Measurements from ENCODE around the gene STING1.
A peak's percentile ranks its signal among the peaks of the same experiment; 100 is the strongest.
"Not testable (repeated sequence)": the region's sequence is repeated elsewhere in the genome, so short reads cannot be mapped to it uniquely, and the experiment has no call there.

STING1 gene

GRCh38 chr5:139524446-139524845, 41.9 kb upstream of the STING1 start:
- H3K9me3 ChIP-seq (ENCODE audit: control insufficient read depth in 1 of 2, low read length in 2 of 2) = no peaks in the 10 kb centered on the region
- no peaks in the 10 kb centered on the region for H3K27me3 ChIP-seq (ENCODE audit: control insufficient read depth in 1 of 2, insufficient read depth in 2 of 2, low read length in 2 of 2)
- no peak overlapping the region for H3K4me3 ChIP-seq (ENCODE audit: low read depth in 1 of 2, low read length in 2 of 2)
- peaks cover 0 to 4% of the 10 kb centered on the region in 2 donors for H3K4me1 ChIP-seq (ENCODE audit: control insufficient read depth in 1 of 2, insufficient read depth in 2 of 2, low read length in 2 of 2)
- H3K9ac ChIP-seq (ENCODE audit: low read depth in 1 of 2, low read length in 2 of 2) = no peak overlapping the region
- H3K36me3 ChIP-seq (ENCODE audit: control insufficient read depth in 1 of 2, insufficient read depth in 2 of 2, low read length in 2 of 2) = no peaks in the 10 kb centered on the region
- H3K27ac ChIP-seq (ENCODE audit: low read depth, low read length) = no peak overlapping the region

- Histone ChIP-seq H3K9ac (ENCODE audit: low read depth in 1 of 2, low read length in 2 of 2) (no peak overlapping the region), H3K36me3 (ENCODE audit: control insufficient read depth in 1 of 2, insufficient read depth in 2 of 2, low read length in 2 of 2) (no peaks in the 10 kb centered on the region), H3K4me1 (ENCODE audit: control insufficient read depth in 1 of 2, insufficient read depth in 2 of 2, low read length in 2 of 2) (peaks cover 0 to 4% of the 10 kb centered on the region in 2 donors), H3K27ac (ENCODE audit: low read depth, low read length) (no peak overlapping the region), H3K27me3 (ENCODE audit: control insufficient read depth in 1 of 2, insufficient read depth in 2 of 2, low read length in 2 of 2) (no peaks in the 10 kb centered on the region), H3K4me3 (ENCODE audit: low read depth in 1 of 2, low read length in 2 of 2) (no peak overlapping the region), H3K9me3 (ENCODE audit: control insufficient read depth in 1 of 2, low read length in 2 of 2) (no peaks in the 10 kb centered on the region)
These were observed 41.3 kb upstream of the STING1 start for GRCh38 chr5:139523635-139524445.

- peak overlapping the region; percentile 61 for H3K27ac ChIP-seq (ENCODE audit: low read depth, low read length)
- no peaks in the 10 kb centered on the region for H3K27me3 ChIP-seq (ENCODE audit: control insufficient read depth in 1 of 2, insufficient read depth in 2 of 2, low read length in 2 of 2)
- peak overlapping the region; percentile 94 to 99 for H3K9ac ChIP-seq (ENCODE audit: low read depth in 1 of 2, low read length in 2 of 2)
- peak overlapping the region; percentile 85 to 88 for H3K4me3 ChIP-seq (ENCODE audit: low read depth in 1 of 2, low read length in 2 of 2)
- no peaks in the 10 kb centered on the region for H3K9me3 ChIP-seq (ENCODE audit: control insufficient read depth in 1 of 2, low read length in 2 of 2)
- no peaks in the 10 kb centered on the region for H3K36me3 ChIP-seq (ENCODE audit: control insufficient read depth in 1 of 2, insufficient read depth in 2 of 2, low read length in 2 of 2)
- H3K4me1 ChIP-seq (ENCODE audit: control insufficient read depth in 1 of 2, insufficient read depth in 2 of 2, low read length in 2 of 2) = peaks cover 3 to 4% of the 10 kb centered on the region in 2 donors
These were observed 35.4 kb upstream of the STING1 start for GRCh38 chr5:139517683-139518564.

GRCh38 chr5:139514486-139514856, 31.9 kb upstream of the STING1 start:
- Histone ChIP-seq H3K9me3 (ENCODE audit: control insufficient read depth in 1 of 2, low read length in 2 of 2) (no peaks in the 10 kb centered on the region), H3K27ac (ENCODE audit: low read depth, low read length) (no peak overlapping the region), H3K4me3 (ENCODE audit: low read depth in 1 of 2, low read length in 2 of 2) (no peak overlapping the region), H3K9ac (ENCODE audit: low read depth in 1 of 2, low read length in 2 of 2) (no peak overlapping the region), H3K27me3 (ENCODE audit: control insufficient read depth in 1 of 2, insufficient read depth in 2 of 2, low read length in 2 of 2) (no peaks in the 10 kb centered on the region), H3K36me3 (ENCODE audit: control insufficient read depth in 1 of 2, insufficient read depth in 2 of 2, low read length in 2 of 2) (no peaks in the 10 kb centered on the region), H3K4me1 (ENCODE audit: control insufficient read depth in 1 of 2, insufficient read depth in 2 of 2, low read length in 2 of 2) (peaks cover 3 to 4% of the 10 kb centered on the region in 2 donors)

- H3K36me3 ChIP-seq (ENCODE audit: control insufficient read depth in 1 of 2, insufficient read depth in 2 of 2, low read length in 2 of 2) = no peaks in the 10 kb centered on the region
- H3K27me3 ChIP-seq (ENCODE audit: control insufficient read depth in 1 of 2, insufficient read depth in 2 of 2, low read length in 2 of 2) = no peaks in the 10 kb centered on the region
- H3K9me3 ChIP-seq (ENCODE audit: control insufficient read depth in 1 of 2, low read length in 2 of 2) = no peaks in the 10 kb centered on the region
- H3K4me3 ChIP-seq (ENCODE audit: low read depth in 1 of 2, low read length in 2 of 2) = no peak overlapping the region
- H3K4me1 ChIP-seq (ENCODE audit: control insufficient read depth in 1 of 2, insufficient read depth in 2 of 2, low read length in 2 of 2) = peaks cover 3 to 4% of the 10 kb centered on the region in 2 donors
- no peak overlapping the region for H3K27ac ChIP-seq (ENCODE audit: low read depth, low read length)
- H3K9ac ChIP-seq (ENCODE audit: low read depth in 1 of 2, low read length in 2 of 2) = no peak overlapping the region
These were observed 31.4 kb upstream of the STING1 start for GRCh38 chr5:139513852-139514485.

GRCh38 chr5:139513434-139513833, 30.9 kb upstream of the STING1 start:
- H3K4me3 ChIP-seq (ENCODE audit: low read depth in 1 of 2, low read length in 2 of 2); H3K9me3 ChIP-seq (ENCODE audit: control insufficient read depth in 1 of 2, low read length in 2 of 2); H3K27ac ChIP-seq (ENCODE audit: low read depth, low read length); H3K9ac ChIP-seq (ENCODE audit: low read depth in 1 of 2, low read length in 2 of 2); H3K27me3 ChIP-seq (ENCODE audit: control insufficient read depth in 1 of 2, insufficient read depth in 2 of 2, low read length in 2 of 2); H3K36me3 ChIP-seq (ENCODE audit: control insufficient read depth in 1 of 2, insufficient read depth in 2 of 2, low read length in 2 of 2); H3K4me1 ChIP-seq (ENCODE audit: control insufficient read depth in 1 of 2, insufficient read depth in 2 of 2, low read length in 2 of 2): not testable (repeated sequence)

- Histone ChIP-seq H3K4me1 (ENCODE audit: control insufficient read depth in 1 of 2, insufficient read depth in 2 of 2, low read length in 2 of 2) (peaks cover 0 to 4% of the 10 kb centered on the region in 2 donors), H3K9ac (ENCODE audit: low read depth in 1 of 2, low read length in 2 of 2) (no peak overlapping the region), H3K9me3 (ENCODE audit: control insufficient read depth in 1 of 2, low read length in 2 of 2) (no peaks in the 10 kb centered on the region), H3K27me3 (ENCODE audit: control insufficient read depth in 1 of 2, insufficient read depth in 2 of 2, low read length in 2 of 2) (no peaks in the 10 kb centered on the region), H3K36me3 (ENCODE audit: control insufficient read depth in 1 of 2, insufficient read depth in 2 of 2, low read length in 2 of 2) (no peaks in the 10 kb centered on the region), H3K27ac (ENCODE audit: low read depth, low read length) (no peak overlapping the region), H3K4me3 (ENCODE audit: low read depth in 1 of 2, low read length in 2 of 2) (no peak overlapping the region)
These were observed 30.3 kb upstream of the STING1 start for GRCh38 chr5:139512786-139513390.

- not testable (repeated sequence) for H3K36me3 ChIP-seq (ENCODE audit: control insufficient read depth in 1 of 2, insufficient read depth in 2 of 2, low read length in 2 of 2); H3K4me1 ChIP-seq (ENCODE audit: control insufficient read depth in 1 of 2, insufficient read depth in 2 of 2, low read length in 2 of 2); H3K4me3 ChIP-seq (ENCODE audit: low read depth in 1 of 2, low read length in 2 of 2); H3K27me3 ChIP-seq (ENCODE audit: control insufficient read depth in 1 of 2, insufficient read depth in 2 of 2, low read length in 2 of 2); H3K9ac ChIP-seq (ENCODE audit: low read depth in 1 of 2, low read length in 2 of 2); H3K9me3 ChIP-seq (ENCODE audit: control insufficient read depth in 1 of 2, low read length in 2 of 2); H3K27ac ChIP-seq (ENCODE audit: low read depth, low read length)
These were observed 22.2 kb upstream of the STING1 start for GRCh38 chr5:139504722-139505121.

- not testable (repeated sequence) for H3K27ac ChIP-seq (ENCODE audit: low read depth, low read length); H3K4me1 ChIP-seq (ENCODE audit: control insufficient read depth in 1 of 2, insufficient read depth in 2 of 2, low read length in 2 of 2); H3K9ac ChIP-seq (ENCODE audit: low read depth in 1 of 2, low read length in 2 of 2); H3K36me3 ChIP-seq (ENCODE audit: control insufficient read depth in 1 of 2, insufficient read depth in 2 of 2, low read length in 2 of 2); H3K9me3 ChIP-seq (ENCODE audit: control insufficient read depth in 1 of 2, low read length in 2 of 2); H3K27me3 ChIP-seq (ENCODE audit: control insufficient read depth in 1 of 2, insufficient read depth in 2 of 2, low read length in 2 of 2)
- peak overlapping the region in 1 of 2 donors; percentile 50 for H3K4me3 ChIP-seq (ENCODE audit: low read depth in 1 of 2, low read length in 2 of 2)
These were observed 21.3 kb upstream of the STING1 start for GRCh38 chr5:139503879-139504278.
